HG03565 (cell line): Measurements from ENCODE around the gene MAGEB17.
"Not testable (repeated sequence)": the region's sequence is repeated elsewhere in the genome, so short reads cannot be mapped to it uniquely, and the experiment has no call there.

Experiments
- ATAC-seq: cut with Tn5 transposase; IDR thresholded peaks from one replicate; pipeline ENCODE4 v1.9.1; 2021; ENCODE audit warnings: mild to moderate bottlenecking, moderate library complexity; ENCODE audit not compliant: unreplicated experiment

The MAGEB17 gene

GRCh38 chrX:16167181-16167580, at the start of gene MAGEB17:
Gene MAGEB17, plus strand, starts transcription at chrX:16167481. Its CDS starts 2,902 bp downstream, at chrX:16170383.
- ATAC-seq = no peak

- ATAC-seq = peak; percentile 81
These were observed 47.7 kb upstream of the MAGEB17 start for GRCh38 chrX:16119353-16120220.

- no peak for ATAC-seq
These were observed 46.9 kb upstream of the MAGEB17 start for GRCh38 chrX:16120431-16120830.

- ATAC-seq = peak; percentile 41
These were observed 44.0 kb upstream of the MAGEB17 start, which contains the start of gene GRPR for GRCh38 chrX:16123222-16123786. Gene GRPR, plus strand, starts transcription at chrX:16123565. Its CDS starts 389 bp downstream, at chrX:16123954.

GRCh38 chrX:16124201-16124600, 43.1 kb upstream of the MAGEB17 start:
- no peak for ATAC-seq

GRCh38 chrX:16125520-16126149, 41.6 kb upstream of the MAGEB17 start:
- no peak for ATAC-seq

- no peak for ATAC-seq
These were observed 36.6 kb upstream of the MAGEB17 start for GRCh38 chrX:16130707-16131106.

GRCh38 chrX:16134936-16135335, 32.3 kb upstream of the MAGEB17 start:
- ATAC-seq = no peak

- no peak for ATAC-seq
These were observed 31.2 kb upstream of the MAGEB17 start for GRCh38 chrX:16136080-16136479.

GRCh38 chrX:16137416-16138107, 29.7 kb upstream of the MAGEB17 start:
- peak; percentile 57 for ATAC-seq

- no peak for ATAC-seq
These were observed 29.2 kb upstream of the MAGEB17 start for GRCh38 chrX:16138108-16138427.

GRCh38 chrX:16140448-16140847, 26.8 kb upstream of the MAGEB17 start:
- ATAC-seq = no peak

GRCh38 chrX:16140983-16141382, 26.3 kb upstream of the MAGEB17 start:
- no peak for ATAC-seq

- ATAC-seq = no peak
These were observed 25.6 kb upstream of the MAGEB17 start for GRCh38 chrX:16141422-16142245.

GRCh38 chrX:16142246-16142558, 25.1 kb upstream of the MAGEB17 start:
- no peak for ATAC-seq

- ATAC-seq = no peak
These were observed 23.3 kb upstream of the MAGEB17 start for GRCh38 chrX:16143968-16144367.

GRCh38 chrX:16144420-16144819, 22.9 kb upstream of the MAGEB17 start:
- no peak for ATAC-seq

GRCh38 chrX:16145093-16145492, 22.2 kb upstream of the MAGEB17 start:
- not testable (repeated sequence) for ATAC-seq

- ATAC-seq = no peak
These were observed 21.6 kb upstream of the MAGEB17 start for GRCh38 chrX:16145656-16146055.

- ATAC-seq = no peak
These were observed 18.4 kb upstream of the MAGEB17 start for GRCh38 chrX:16148896-16149295.
